HEK293T (cell line): Measurements from ENCODE around the gene CLCN1.

Experiments
- CTBP1 ChIP-seq: fragments of 450-650 bp; IDR thresholded peaks from 2 replicates; pipeline ENCODE4 v1.6.1; 2016; ENCODE audit warnings: borderline replicate concordance
- ELF4 ChIP-seq: fragments of 450-650 bp; IDR thresholded peaks from 2 replicates; pipeline ENCODE4 v1.6.1; 2017; ENCODE audit warnings: antibody characterized with exemption
- FOXM1 ChIP-seq: fragments of 450-650 bp; IDR thresholded peaks from 2 replicates; pipeline ENCODE4 v1.6.1; 2017; ENCODE audit warnings: mild to moderate bottlenecking, borderline replicate concordance
- LEF1 ChIP-seq: fragments of 450-650 bp; IDR thresholded peaks from 2 replicates; pipeline ENCODE4 v1.6.1; 2017; ENCODE audit warnings: mild to moderate bottlenecking, borderline replicate concordance
- SP1 ChIP-seq: fragments of 450-650 bp; IDR thresholded peaks from 2 replicates; pipeline ENCODE4 v1.6.1; 2017
- SUZ12 ChIP-seq: fragments of 450-650 bp; IDR thresholded peaks from 2 replicates; pipeline ENCODE4 v1.6.1; 2016; ENCODE audit warnings: mild to moderate bottlenecking
- TARDBP ChIP-seq: fragments of 450-650 bp; IDR thresholded peaks from 2 replicates; pipeline ENCODE4 v1.6.1; 2016

DNA sequence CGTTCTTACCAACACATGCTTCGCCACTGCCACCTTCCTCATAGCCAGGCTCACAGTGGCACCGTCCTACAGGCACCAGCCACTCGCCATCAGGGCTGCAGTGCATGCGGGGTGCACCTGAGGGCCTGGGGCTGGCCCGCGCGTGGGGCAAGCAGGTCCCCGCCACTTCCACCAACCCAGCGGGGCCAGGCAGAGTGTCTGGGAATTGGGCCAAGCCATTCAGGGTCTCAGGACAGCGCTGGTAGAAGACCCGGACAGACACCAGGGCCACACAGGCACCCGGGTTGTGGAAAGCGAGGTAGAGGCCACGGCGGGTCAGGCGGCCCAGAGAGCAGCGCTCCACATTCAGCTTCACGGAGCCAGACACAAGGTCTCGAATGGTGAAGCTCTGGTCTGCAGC is 83.7 kb downstream of the CLCN1 start:
- no peak for TF ChIP-seq FOXM1
- TF ChIP-seq SP1 = no peak
- no peak for TF ChIP-seq SUZ12
- no peak for TF ChIP-seq ELF4
- TF ChIP-seq LEF1 = no peak
- TF ChIP-seq TARDBP = no peak
- TF ChIP-seq CTBP1 = no peak
